Hepatocyte (in vitro differentiated cells): ENCODE data around the gene FBXW5.

Experiments
- CTCF ChIP-seq: fragments of 200-600 bp; sonication (generic); IDR thresholded peaks from 2 replicates; pipeline ENCODE4 v1.5.1; 2016; ENCODE audit warnings: antibody characterized with exemption, mild to moderate bottlenecking; ENCODE audit not compliant: poor library complexity
- EZH2 ChIP-seq: fragments of 200-600 bp; sonication (generic); IDR thresholded peaks from 2 replicates; pipeline ENCODE4 v1.6.1; 2016; ENCODE audit warnings: antibody characterized with exemption, mild to moderate bottlenecking, borderline replicate concordance

GRCh38 chr9:136946228-136947027 is 1.9 kb upstream of the FBXW5 start:
- TF ChIP-seq CTCF (no peak), EZH2 (no peak)
